OCI-LY3 (cell line): ENCODE measurements around the gene HACE1.

Experiments used
- CTCF ChIP-seq: fragments of 200-600, 300-600 bp; sonication (generic); IDR thresholded peaks from 2 replicates; pipeline ENCODE4 v1.5.1; 2014; ENCODE audit warnings: antibody characterized with exemption, low read length, low read depth
- EZH2phosphoT487 ChIP-seq: fragments of 200-600 bp; shearing (Covaris generic); IDR thresholded peaks from 2 replicates; pipeline ENCODE4 v1.6.1; 2018; ENCODE audit warnings: antibody characterized with exemption, mixed run types, low read depth

- no peak for TF ChIP-seq CTCF
- TF ChIP-seq EZH2phosphoT487: no peak
These were observed 60.5 kb downstream of the HACE1 start for GRCh38 chr6:104799134-104799657.
